H1 (cell line): ENCODE data around the gene RAB36. TPM values are rescaled to one million over a fixed set of nuclear protein-coding genes. Genes with fewer than 3 reads are reported as not detected.

ENCODE experiments used
- BCL11A ChIP-seq, 2 experiments: IDR thresholded peaks; one replicate each; pipeline ENCODE4 v1.6.1; 2011; ENCODE audit warnings: low read depth in 2 of 2, low read length in 2 of 2, mild to moderate bottlenecking in 2 of 2
- CBX5 ChIP-seq: fragments of 300-800, 300-1000 bp; sonication (generic); IDR thresholded peaks from 2 replicates; pipeline ENCODE4 v1.7.1; 2016; ENCODE audit warnings: antibody characterized with exemption, low read length, low read depth
- CHD7 ChIP-seq: fragments of 300-600 bp; sonication (generic); IDR thresholded peaks from 2 replicates; pipeline ENCODE4 v1.7.1; 2012; ENCODE audit warnings: low read length, moderate library complexity, mild to moderate bottlenecking, inconsistent platforms; ENCODE audit not compliant: insufficient replicate concordance
- CTCF ChIP-seq, 3 experiments: IDR thresholded peaks; 1 replicate in 2 of 3; 2 replicates in 1 of 3; pipeline versions ENCODE4 v1.5.1 to v1.6.1; 2011; ENCODE audit warnings: low read length in 3 of 3, mild to moderate bottlenecking in 3 of 3, inconsistent platforms in 2 of 3, low read depth in 1 of 3, moderate library complexity in 1 of 3; ENCODE audit not compliant: insufficient read depth in 1 of 3; ENCODE audit errors: control extremely low read depth in 1 of 3
- HDAC6 ChIP-seq: IDR thresholded peaks from one replicate; pipeline ENCODE4 v1.7.1; 2012; ENCODE audit warnings: low read depth, mild to moderate bottlenecking, inconsistent platforms, low read length, moderate library complexity
- MAFK ChIP-seq: IDR thresholded peaks from 2 replicates; pipeline ENCODE4 v1.6.1; 2012; ENCODE audit warnings: low read depth, mild to moderate bottlenecking, improper control_type of control experiment, low read length
- NRF1 ChIP-seq: IDR thresholded peaks from 2 replicates; pipeline ENCODE4 v1.6.1; 2011; ENCODE audit warnings: mild to moderate bottlenecking, low read depth, low read length, improper control_type of control experiment
- SIRT6 ChIP-seq: IDR thresholded peaks from one replicate; pipeline ENCODE4 v1.7.1; 2012; ENCODE audit warnings: low read length, inconsistent platforms
- polyA plus RNA-seq, 7 experiments: library from polyadenylated mRNA; depleted of rRNA in 3 of 7; stranded (reverse) in 5 of 7; unstranded in 2 of 7; fragments of >200 nt in 5 of 7; fragments of 200-250 nt in 2 of 7; gene quantifications; 1 replicate in 5 of 7; 2 replicates in 1 of 7; 4 replicates in 1 of 7; pipeline versions ENCODE4 v1.2.1 to v1.2.3, GENCODE V29; 2011 to 2013; ENCODE audit warnings: missing spikeins in 2 of 7, mixed read lengths in 2 of 7
- total RNA-seq: library from RNA; stranded (reverse); fragmentation: NEBNext Ultra II Directional; extraction: Animal tissue kit (Norgen Biotek cat#: 25700); gene quantifications from 2 replicates; pipeline ENCODE4 v1.2.1, GENCODE V29; 2021

RAB36 gene
- total and polyA plus RNA-seq, 2 of the 8 experiments (the other 6 are each of a cell fraction or from before 2014, with no cell fraction given): 1.0 to 1.5 TPM

- TF ChIP-seq CHD7: no peak
- TF ChIP-seq SIRT6: no peak
- TF ChIP-seq CTCF (IDR thresholded peaks at IDR 0.05; ENCODE audit: control extremely low read depth in 1 of 3, insufficient read depth in 1 of 3, low read depth in 1 of 3, low read length in 3 of 3): no peak
- TF ChIP-seq CBX5: no peak
- no peak for TF ChIP-seq NRF1
- TF ChIP-seq HDAC6: no peak
- TF ChIP-seq MAFK: no peak
- no peak for TF ChIP-seq BCL11A (IDR thresholded peaks at IDR 0.05; ENCODE audit: low read depth in 2 of 2, low read length in 2 of 2)
Measured at GRCh38 chr22:23103199-23103954, 41.9 kb upstream of the RAB36 start (continued).
